ES-I3 (cell line): ENCODE measurements around the gene TOLLIP.
"Not testable (repeated sequence)": the region's sequence is repeated elsewhere in the genome, so short reads cannot be mapped to it uniquely, and the experiment has no call there.

ENCODE experiments used
- H3K36me3 ChIP-seq: 2 replicates; pipeline ENCODE4 v1.6.1; 2013; ENCODE audit warnings: mild to moderate bottlenecking, low read length, control low read depth, moderate library complexity; ENCODE audit not compliant: insufficient read depth
- H3K4me1 ChIP-seq: 2 replicates; pipeline ENCODE4 v1.6.1; 2013; ENCODE audit warnings: mild to moderate bottlenecking, control low read depth, low read length; ENCODE audit not compliant: insufficient read depth
- H3K9ac ChIP-seq: 2 replicates; pipeline ENCODE4 v1.6.1; 2013; ENCODE audit warnings: low read depth, mild to moderate bottlenecking, low read length, moderate library complexity
- H3K9me3 ChIP-seq: 2 replicates; pipeline ENCODE4 v1.6.1; 2013; ENCODE audit warnings: mild to moderate bottlenecking, low read length, moderate library complexity; ENCODE audit not compliant: control insufficient read depth, insufficient read depth

TOLLIP gene

DNA sequence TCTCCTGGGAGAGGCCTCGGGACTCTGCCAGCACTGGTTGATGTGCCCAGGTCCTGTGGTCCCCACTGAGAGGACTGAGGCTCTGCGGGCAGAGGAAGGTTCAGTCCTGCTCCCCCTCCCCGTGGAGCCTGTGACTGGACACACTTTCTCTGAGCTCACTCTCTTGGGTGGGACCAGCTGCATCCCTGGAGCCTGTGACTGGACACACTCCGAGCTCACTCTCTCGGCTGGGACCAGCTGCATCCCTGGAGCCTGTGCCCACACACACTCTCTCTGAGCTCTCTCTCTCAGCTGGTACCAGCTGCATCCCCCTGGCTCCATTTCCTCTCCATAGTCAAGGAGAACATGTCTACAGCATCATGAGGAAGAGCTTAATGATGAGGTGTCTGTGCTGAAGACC, 39.5 kb downstream of the TOLLIP start:
- H3K4me1 ChIP-seq, result peaks cover 5% of the 10 kb centered on the region; the same call in 1 of the 2 replicates
- no peaks in the 10 kb centered on the region for H3K36me3 ChIP-seq
- no peaks in the 10 kb centered on the region for H3K9me3 ChIP-seq
- H3K9ac ChIP-seq, result no peak overlapping the region

- Histone ChIP-seq H3K9ac (no peak overlapping the region), H3K36me3 (no peaks in the 10 kb centered on the region), H3K9me3 (no peaks in the 10 kb centered on the region; the same call in 1 of the 2 replicates), H3K4me1 (peaks cover 5% of the 10 kb centered on the region; the same call in 1 of the 2 replicates)
Measured at GRCh38 chr11:1267441-1268100, 41.9 kb downstream of the TOLLIP start.

DNA sequence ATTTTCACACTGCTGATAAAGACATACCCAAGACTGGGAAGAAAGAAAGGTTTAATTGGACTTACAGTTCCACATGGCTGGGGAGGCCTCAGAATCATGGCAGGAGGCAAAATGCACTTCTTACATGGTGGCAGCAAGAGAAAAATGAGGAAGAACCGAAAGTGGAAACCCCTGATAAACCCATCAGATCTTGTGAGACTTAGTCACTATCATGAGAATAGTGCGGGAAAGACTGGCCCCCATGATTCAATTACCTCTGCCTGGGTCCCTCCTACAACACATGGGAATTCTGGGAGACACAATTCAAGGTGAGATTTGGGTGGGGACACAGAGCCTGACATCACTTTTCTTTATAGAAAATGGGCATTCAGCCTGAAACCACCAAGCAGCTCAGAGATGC, 42.5 kb downstream of the TOLLIP start:
- H3K9me3 ChIP-seq, H3K4me1 ChIP-seq, H3K36me3 ChIP-seq, H3K9ac ChIP-seq: not testable (repeated sequence)

DNA sequence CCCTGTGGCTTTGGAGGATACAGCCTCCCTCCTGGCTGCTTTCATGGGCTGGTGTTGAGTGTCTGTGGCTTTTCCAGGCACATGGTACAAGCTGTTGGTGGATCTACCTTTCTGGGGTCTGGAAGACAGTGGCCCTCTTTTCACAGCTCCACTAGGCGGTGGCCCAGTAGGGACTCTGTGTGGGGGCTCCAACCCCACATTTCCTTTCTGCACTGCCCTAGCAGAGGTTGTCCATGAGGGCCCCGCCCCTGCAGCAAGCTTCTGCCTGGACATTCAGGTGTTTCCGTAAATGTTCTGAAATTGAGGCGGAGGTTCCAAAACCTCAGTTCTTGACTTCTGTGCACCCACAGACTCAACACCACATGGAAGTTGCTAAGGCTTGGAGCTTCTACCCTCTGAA, 44.0 kb downstream of the TOLLIP start:
- H3K9me3 ChIP-seq, H3K9ac ChIP-seq, H3K36me3 ChIP-seq, H3K4me1 ChIP-seq: not testable (repeated sequence)

- not testable (repeated sequence) for H3K4me1 ChIP-seq, H3K36me3 ChIP-seq, H3K9ac ChIP-seq, H3K9me3 ChIP-seq
Measured at GRCh38 chr11:1264444-1264843, 45.0 kb downstream of the TOLLIP start.

- Histone ChIP-seq H3K9me3 (no peaks in the 10 kb centered on the region; the same call in 1 of the 2 replicates), H3K36me3 (no peaks in the 10 kb centered on the region), H3K4me1 (no peaks in the 10 kb centered on the region; the same call in 1 of the 2 replicates), H3K9ac (peak overlapping the region; percentile 25; the same call in 1 of the 2 replicates)
Measured at GRCh38 chr11:1263010-1263409, 46.4 kb downstream of the TOLLIP start.

- Histone ChIP-seq H3K9ac (peak overlapping the region; percentile 64), H3K36me3 (no peaks in the 10 kb centered on the region), H3K9me3 (no peaks in the 10 kb centered on the region; the same call in 1 of the 2 replicates), H3K4me1 (no peaks in the 10 kb centered on the region; the same call in 1 of the 2 replicates)
Measured at GRCh38 chr11:1262172-1263006, 47.0 kb downstream of the TOLLIP start.

DNA sequence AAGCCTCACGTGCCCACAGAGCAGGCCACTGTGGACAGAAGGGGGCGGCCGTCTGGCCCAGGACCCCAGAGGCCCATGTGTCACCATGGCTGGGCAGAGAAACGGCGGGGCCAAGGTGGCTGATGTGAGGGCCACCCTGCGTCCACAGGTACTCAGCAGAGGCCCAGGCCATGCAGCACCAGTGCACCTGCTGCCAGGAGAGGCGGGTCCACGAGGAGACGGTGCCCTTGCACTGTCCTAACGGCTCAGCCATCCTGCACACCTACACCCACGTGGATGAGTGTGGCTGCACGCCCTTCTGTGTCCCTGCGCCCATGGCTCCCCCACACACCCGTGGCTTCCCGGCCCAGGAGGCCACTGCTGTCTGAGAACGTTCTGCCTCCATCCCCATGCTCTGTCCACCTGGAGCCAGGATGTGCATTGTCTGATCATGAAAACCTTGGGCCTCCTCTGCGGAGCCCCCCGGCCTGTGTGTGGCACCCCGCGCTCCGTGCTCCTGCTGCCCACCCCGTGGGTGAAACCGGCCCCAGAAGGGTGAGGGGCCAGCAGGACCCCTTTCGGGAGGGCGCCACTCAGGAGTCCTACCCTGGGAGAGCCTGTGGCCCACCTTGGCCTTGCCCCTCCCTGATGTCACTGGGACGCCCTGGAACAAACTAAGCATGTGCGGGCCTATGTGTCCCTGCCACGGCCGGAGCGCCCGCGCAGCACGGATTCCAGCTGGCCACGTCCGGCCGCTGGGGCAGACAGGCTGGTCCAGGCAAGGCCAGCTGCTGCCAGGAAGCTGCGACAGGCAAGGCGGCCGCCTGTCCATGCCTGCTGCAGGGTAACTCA, 48.0 kb downstream of the TOLLIP start:
- H3K4me1 ChIP-seq, result no peaks in the 10 kb centered on the region; the same call in 1 of the 2 replicates
- H3K36me3 ChIP-seq, result no peaks in the 10 kb centered on the region
- no peaks in the 10 kb centered on the region; the same call in 1 of the 2 replicates for H3K9me3 ChIP-seq
- H3K9ac ChIP-seq, result no peak overlapping the region; the same call in 1 of the 2 replicates

- H3K9me3 ChIP-seq, result no peaks in the 10 kb centered on the region; the same call in 1 of the 2 replicates
- no peaks in the 10 kb centered on the region for H3K36me3 ChIP-seq
- H3K4me1 ChIP-seq, result no peaks in the 10 kb centered on the region; the same call in 1 of the 2 replicates
- H3K9ac ChIP-seq, result no peak overlapping the region
Measured at GRCh38 chr11:1260620-1261019, 48.8 kb downstream of the TOLLIP start.

DNA sequence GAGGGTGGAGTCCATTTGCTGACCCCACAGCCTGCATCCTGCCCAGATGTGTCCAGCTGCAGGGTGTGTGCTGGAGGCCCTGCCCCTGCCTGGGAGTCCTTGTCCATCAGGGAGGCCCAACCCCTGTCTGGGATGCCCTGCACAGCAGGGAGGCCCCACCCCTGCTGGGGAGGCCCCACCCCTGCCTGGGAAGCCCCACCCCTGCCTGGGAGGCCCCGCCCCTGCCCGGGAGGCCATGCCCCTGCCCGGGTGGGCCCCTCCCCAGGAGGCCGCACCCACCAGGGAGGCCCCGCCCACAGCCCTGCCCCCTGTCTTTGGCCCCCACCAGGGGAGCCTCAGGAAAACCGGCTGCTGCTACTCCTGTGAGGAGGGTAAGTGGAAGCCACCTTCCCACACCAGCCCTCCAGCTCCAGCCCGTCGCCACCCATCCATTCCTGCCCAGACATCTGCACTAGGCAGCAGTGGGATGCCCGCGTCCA, 49.4 kb downstream of the TOLLIP start:
- no peaks in the 10 kb centered on the region; the same call in 1 of the 2 replicates for H3K9me3 ChIP-seq
- H3K9ac ChIP-seq, result no peak overlapping the region
- no peaks in the 10 kb centered on the region for H3K36me3 ChIP-seq
- no peaks in the 10 kb centered on the region; the same call in 1 of the 2 replicates for H3K4me1 ChIP-seq

DNA sequence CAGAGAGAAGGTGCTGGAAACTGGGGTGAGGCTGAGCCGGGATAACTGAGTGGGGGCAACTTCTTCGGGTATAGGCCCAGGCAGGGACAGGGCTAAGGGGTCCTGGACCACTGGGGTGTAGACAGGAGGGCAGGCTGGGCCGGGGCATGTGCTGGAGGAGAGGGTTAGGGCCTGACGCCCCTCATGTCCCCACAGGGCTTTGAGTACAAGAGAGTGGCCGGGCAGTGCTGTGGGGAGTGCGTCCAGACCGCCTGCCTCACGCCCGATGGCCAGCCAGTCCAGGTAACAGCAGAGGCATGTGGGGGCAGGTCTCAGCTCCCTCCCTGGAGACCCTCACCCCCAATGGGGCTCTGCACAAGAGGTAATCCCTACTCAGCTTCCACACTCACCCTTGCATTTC, 49.9 kb downstream of the TOLLIP start:
- Histone ChIP-seq H3K4me1 (no peaks in the 10 kb centered on the region; the same call in 1 of the 2 replicates), H3K9me3 (no peaks in the 10 kb centered on the region; the same call in 1 of the 2 replicates), H3K36me3 (no peaks in the 10 kb centered on the region), H3K9ac (no peak overlapping the region)

- Histone ChIP-seq H3K4me1 (no peaks in the 10 kb centered on the region; the same call in 1 of the 2 replicates), H3K9ac (no peak overlapping the region)
Measured at GRCh38 chr11:1259076-1259461, 50.4 kb downstream of the TOLLIP start.

GRCh38 chr11:1258401-1259075, 50.9 kb downstream of the TOLLIP start:
- Histone ChIP-seq H3K9ac (no peak overlapping the region), H3K9me3 (no peaks in the 10 kb centered on the region)

More at GRCh38 chr11:1259076-1259461, 50.4 kb downstream of the TOLLIP start:
- H3K36me3 ChIP-seq, result no peaks in the 10 kb centered on the region
- no peaks in the 10 kb centered on the region for H3K9me3 ChIP-seq

More at GRCh38 chr11:1258401-1259075, 50.9 kb downstream of the TOLLIP start:
- Histone ChIP-seq H3K36me3 (no peaks in the 10 kb centered on the region), H3K4me1 (no peaks in the 10 kb centered on the region; the same call in 1 of the 2 replicates)
